K562 (cell line): ENCODE data around the gene EXOC3L2. TPM values are rescaled to one million over a fixed set of nuclear protein-coding genes. Genes with fewer than 3 reads are reported as not detected.

ENCODE experiments used
- GMEB1 ChIP-seq: fragments of 250-450 bp; sonication (Bioruptor Pico); IDR thresholded peaks from 2 replicates; pipeline ENCODE4 v1.4.0; 2020; ENCODE audit warnings: mild to moderate bottlenecking
- LEF1 ChIP-seq: fragments of 450-650 bp; IDR thresholded peaks from 2 replicates; pipeline ENCODE4 v1.6.1; 2016; ENCODE audit warnings: mild to moderate bottlenecking
- NRF1 ChIP-seq, 2 experiments: fragments of 450-650 bp; IDR thresholded peaks in 1 of 2; conservative IDR thresholded peaks in 1 of 2; 2 replicates each; pipeline ENCODE4 v1.6.1; 2014; ENCODE audit warnings: mild to moderate bottlenecking in 2 of 2
- PRDM10 ChIP-seq: fragments of 450-650 bp; IDR thresholded peaks from 2 replicates; pipeline ENCODE4 v1.6.1; 2018; ENCODE audit not compliant: partially characterized antibody
- RB1 ChIP-seq: fragments of 450-650 bp; IDR thresholded peaks from 2 replicates; pipeline ENCODE4 v1.6.1; 2017; ENCODE audit warnings: low read depth, mild to moderate bottlenecking
- SP2 ChIP-seq: IDR thresholded peaks from 2 replicates; pipeline ENCODE4 v1.6.1; 2011; ENCODE audit warnings: mild to moderate bottlenecking, low read depth, low read length, moderate library complexity; ENCODE audit not compliant: poor library complexity, severe bottlenecking; ENCODE audit errors: extremely low read depth
- TAF15 ChIP-seq: fragments of 200-400 bp; formaldehyde crosslinking; IDR thresholded peaks from 2 replicates; pipeline ENCODE4 v1.6.1; 2017; ENCODE audit warnings: mild to moderate bottlenecking, low read depth, low read length, moderate library complexity
- VEZF1 ChIP-seq: fragments of 200-800 bp; sonication (Bioruptor generic); IDR thresholded peaks from 2 replicates; pipeline ENCODE4 v1.6.1; 2017; ENCODE audit warnings: missing genetic modification characterization, missing compliant biosample characterization
- ZBTB11 ChIP-seq, 3 experiments: fragments of 200-800 bp in 1 of 3; fragments of 250-450 bp in 1 of 3; fragments of 450-650 bp in 1 of 3; sonication (Bioruptor Pico) in 1 of 3; sonication (Bioruptor generic) in 1 of 3; formaldehyde crosslinking in 1 of 3; IDR thresholded peaks; 2 replicates each; pipeline versions ENCODE4 v1.6.1 to v1.8.0; 2016 to 2022; ENCODE audit warnings: mild to moderate bottlenecking in 2 of 3, missing genetic modification characterization in 2 of 3, missing compliant biosample characterization in 1 of 3, moderate library complexity in 1 of 3
- ZNF354B ChIP-seq: fragments of 250-450 bp; sonication (Bioruptor Pico); IDR thresholded peaks from 2 replicates; pipeline ENCODE4 v1.4.0; 2020
- ZNF436 ChIP-seq: fragments of 250-450, 450-650 bp; sonication (Bioruptor Pico); formaldehyde crosslinking; IDR thresholded peaks from 2 replicates; pipeline ENCODE4 v1.7.0; 2020; ENCODE audit warnings: mild to moderate bottlenecking
- ZNF740 ChIP-seq, 3 experiments: fragments of 200-800 bp in 1 of 3; sonication (Bioruptor generic) in 1 of 3; sonication (generic) in 1 of 3; formaldehyde crosslinking in 1 of 3; IDR thresholded peaks; 2 replicates each; pipeline versions ENCODE4 v1.6.1 to v1.8.0; 2016 to 2022; ENCODE audit warnings: mild to moderate bottlenecking in 2 of 3, missing compliant biosample characterization in 2 of 3, missing genetic modification characterization in 2 of 3, missing genetic modification reagents in 1 of 3
- polyA plus RNA-seq, 8 experiments: library from polyadenylated mRNA; depleted of rRNA in 4 of 8; stranded (reverse) in 5 of 8; unstranded in 3 of 8; fragments of >200 nt; fragmentation: Nextera tagmentation in 2 of 8; fragmentation: Illumina TruSeq in 1 of 8; extraction: Ambion mirVana in 2 of 8; extraction: Trizol in 1 of 8; gene quantifications; 2 replicates each; pipeline versions ENCODE4 v1.2.1 to v1.2.3, GENCODE V29; 2011 to 2014; ENCODE audit warnings: inconsistent platforms in 1 of 8, missing spikeins in 1 of 8
- total RNA-seq, 7 experiments: library from RNA; depleted of rRNA in 6 of 7; stranded (reverse); fragments of >200 nt in 6 of 7; fragmentation: Illumina TruSeq in 2 of 7; extraction: Trizol in 2 of 7; gene quantifications; 2 replicates each; pipeline versions ENCODE4 v1.2.1 to v1.2.3, GENCODE V29; 2011 to 2021; ENCODE audit warnings: low replicate concordance in 1 of 7
- TF ChIP-seq, protein P1 (sequence below), 2 experiments: fragments of 250-450 bp in 1 of 2; fragments of 450-650 bp in 1 of 2; sonication (Bioruptor Pico) in 1 of 2; IDR thresholded peaks; 2 replicates each; pipeline versions ENCODE4 v1.6.1 to v1.8.0; 2016 to 2021; ENCODE audit warnings: mild to moderate bottlenecking in 2 of 2, moderate library complexity in 2 of 2, missing compliant biosample characterization in 1 of 2, missing genetic modification characterization in 1 of 2

Gene EXOC3L2
- total and polyA plus RNA-seq, 9 of the 15 experiments (the other 6 are each of a cell fraction or from before 2014, with no cell fraction given), result 0.31 to 19.0 (median 2.4) TPM

DNA sequence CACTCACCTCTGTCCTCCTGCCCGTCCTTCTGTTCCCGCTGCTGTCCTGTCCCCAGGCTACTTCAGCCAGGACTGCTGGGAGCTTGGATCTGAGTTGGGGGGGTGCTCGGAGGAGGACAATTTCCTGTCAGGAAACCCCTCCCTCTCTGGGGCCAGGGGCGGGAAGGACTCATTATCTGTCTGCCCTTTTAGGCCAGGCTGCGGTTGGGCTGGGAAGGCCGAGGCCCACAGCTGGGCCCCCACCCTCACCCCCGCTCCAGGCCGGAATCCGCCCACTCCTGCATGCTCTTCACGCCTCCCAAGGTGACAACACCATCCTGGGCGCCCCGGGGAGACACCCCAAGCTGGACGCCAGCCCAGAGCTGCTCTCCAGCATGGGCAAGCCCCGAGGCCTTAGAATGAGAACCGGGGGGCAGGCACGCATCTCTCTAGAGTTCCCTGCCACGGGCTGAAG is at the start of gene EXOC3L2 (continued):
- TF ChIP-seq ZNF436 (no peak), ZNF740 (CRISPR knock-in tag; IDR thresholded peaks at IDR 0.05) (peak; percentile 73; the same call in 1 of the 2 replicates), ZNF740 (tag; IDR thresholded peaks at IDR 0.05) (no peak; a peak in 1 of 4 replicates), ZBTB11 (CRISPR knock-in tag; IDR thresholded peaks at IDR 0.05) (no peak), PRDM10 (peak; percentile 72), TAF15 (no peak), LEF1 (0 out of 2 replicates have a peak, but pooled peaks have one; percentile 36), RB1 (peak; percentile 30; the same call in 1 of the 2 replicates), GMEB1 (peak; percentile 30; the same call in 1 of the 2 replicates), ZNF354B (CRISPR knock-in tag) (no peak), NRF1 (conservative IDR thresholded peaks at IDR 0.05 in 1 of 2, IDR thresholded peaks at IDR 0.05 in 1 of 2) (peak; percentile 26 to 36; a peak in 1 of 4 replicates), SP2 (no peak), VEZF1 (CRISPR knock-in tag) (peak; percentile 94)
- TF ChIP-seq, protein P1, sequence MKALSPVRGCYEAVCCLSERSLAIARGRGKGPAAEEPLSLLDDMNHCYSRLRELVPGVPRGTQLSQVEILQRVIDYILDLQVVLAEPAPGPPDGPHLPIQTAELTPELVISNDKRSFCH (CRISPR knock-in tag; IDR thresholded peaks at IDR 0.05), result no peak
- TF ChIP-seq, protein P1 (tag; IDR thresholded peaks at IDR 0.05), result peak; percentile 97
